Astrocyte (in vitro differentiated cells and primary cell): ENCODE measurements around the gene HIBADH. TPM values are rescaled to one million over a fixed set of nuclear protein-coding genes. Genes with fewer than 3 reads are reported as not detected.

Source experiments
- DNase-seq: peaks from one replicate; pipeline ENCODE4 v3.0.0-alpha.2; 2010; ENCODE audit warnings: low read depth
- FAIRE-seq: peaks from 2 replicates; lab custom pipeline; 2011; peaks lifted over from hg19 to GRCh38; lab: Jason Lieb, UNC
- H2AFZ ChIP-seq: 2 replicates; pipeline ENCODE4 v1.6.0; 2012; ENCODE audit warnings: low read depth, low read length, inconsistent platforms
- H3K27ac ChIP-seq: 2 replicates; pipeline ENCODE4 v1.5.1; 2011; ENCODE audit warnings: low read depth, low read length, inconsistent platforms
- H3K27me3 ChIP-seq: 2 replicates; pipeline ENCODE4 v1.6.0; 2011; ENCODE audit warnings: low read length, inconsistent platforms; ENCODE audit not compliant: insufficient read depth
- H3K36me3 ChIP-seq: 2 replicates; pipeline ENCODE4 v1.5.1; 2011; ENCODE audit warnings: low read length, inconsistent platforms; ENCODE audit not compliant: insufficient read depth
- H3K4me1 ChIP-seq: 2 replicates; pipeline ENCODE4 v1.5.1; 2011; ENCODE audit warnings: low read length, inconsistent platforms; ENCODE audit not compliant: insufficient read depth
- H3K4me2 ChIP-seq: 2 replicates; pipeline ENCODE4 v1.6.0; 2012; ENCODE audit warnings: low read length, inconsistent platforms
- H3K4me3 ChIP-seq: 2 replicates; pipeline ENCODE4 v1.5.1; 2011; ENCODE audit warnings: low read depth, mild to moderate bottlenecking, low read length, inconsistent platforms; ENCODE audit not compliant: insufficient read depth
- H3K79me2 ChIP-seq: 2 replicates; pipeline ENCODE4 v1.6.0; 2012; ENCODE audit warnings: mild to moderate bottlenecking, low read length, inconsistent platforms; ENCODE audit not compliant: insufficient read depth
- H3K9ac ChIP-seq: 2 replicates; pipeline ENCODE4 v1.6.0; 2012; ENCODE audit warnings: mild to moderate bottlenecking, low read length, inconsistent platforms
- H3K9me3 ChIP-seq: 2 replicates; pipeline ENCODE4 v1.5.1; 2012; ENCODE audit warnings: low read depth, mild to moderate bottlenecking, low read length, inconsistent platforms; ENCODE audit not compliant: insufficient read depth
- H4K20me1 ChIP-seq: 2 replicates; pipeline ENCODE4 v1.6.0; 2012; ENCODE audit warnings: low read length, inconsistent platforms; ENCODE audit not compliant: insufficient read depth
- H3K27ac Mint-ChIP-seq: one replicate; pipeline ENCODE4 v1.8.0; 2021; ENCODE audit warnings: mild to moderate bottlenecking, mixed read lengths; ENCODE audit not compliant: unreplicated experiment
- H3K27me3 Mint-ChIP-seq: one replicate; pipeline ENCODE4 v1.8.0; 2021; ENCODE audit warnings: low read depth, mixed read lengths; ENCODE audit not compliant: unreplicated experiment
- H3K36me3 Mint-ChIP-seq: one replicate; pipeline ENCODE4 v1.8.0; 2021; ENCODE audit warnings: low read depth, mixed read lengths; ENCODE audit not compliant: unreplicated experiment
- H3K4me1 Mint-ChIP-seq: one replicate; pipeline ENCODE4 v1.8.0; 2021; ENCODE audit warnings: low read depth, mixed read lengths; ENCODE audit not compliant: unreplicated experiment
- H3K4me3 Mint-ChIP-seq: one replicate; pipeline ENCODE4 v1.8.0; 2021; ENCODE audit warnings: mild to moderate bottlenecking, moderate library complexity, mixed read lengths; ENCODE audit not compliant: unreplicated experiment
- H3K9me3 Mint-ChIP-seq: one replicate; pipeline ENCODE4 v1.8.0; 2021; ENCODE audit warnings: mild to moderate bottlenecking, mixed read lengths; ENCODE audit not compliant: unreplicated experiment
- EZH2 ChIP-seq: IDR thresholded peaks from 2 replicates; pipeline ENCODE4 v1.6.1; 2012; ENCODE audit warnings: mild to moderate bottlenecking, low read length, inconsistent platforms; ENCODE audit not compliant: insufficient read depth
- total RNA-seq: library from RNA; stranded (reverse); gene quantifications from 2 replicates; pipeline ENCODE4 v1.2.1, GENCODE V29; 2021
- TF ChIP-seq, protein P1 (sequence below): IDR thresholded peaks from 2 replicates; pipeline ENCODE4 v1.5.1; 2011; ENCODE audit warnings: low read depth, mild to moderate bottlenecking, inconsistent platforms, low read length, moderate library complexity; ENCODE audit not compliant: insufficient read depth

The HIBADH gene
- total RNA-seq, 1 donor from 2014 or later, result 21.9 TPM

DNA sequence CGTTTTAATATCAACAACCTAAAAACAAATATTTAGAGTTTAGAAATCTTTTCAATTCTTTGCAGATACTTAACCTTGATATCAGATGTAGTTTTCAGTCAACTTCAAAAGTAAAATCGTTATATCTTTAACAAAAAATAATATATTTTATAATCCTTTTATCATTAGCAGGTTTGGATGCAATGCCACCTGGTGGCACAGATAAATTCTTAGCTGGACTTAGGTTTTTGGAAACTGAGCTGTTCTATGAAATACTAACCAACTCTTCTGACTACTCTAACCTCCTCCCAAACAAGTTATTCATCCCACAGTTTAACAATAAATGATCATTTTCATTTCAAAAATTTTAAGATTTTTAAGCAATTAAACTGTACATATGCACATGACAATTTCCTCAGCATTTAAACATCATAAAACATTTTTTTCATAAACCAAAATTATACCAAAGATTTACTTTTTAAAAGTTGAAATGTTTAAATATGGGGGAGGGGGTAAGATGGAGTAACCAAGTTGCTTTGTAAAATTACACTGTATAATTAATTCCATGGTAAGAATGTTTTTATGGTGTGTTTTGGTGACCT lies 56.9 kb downstream of the HIBADH start:
- TF ChIP-seq, protein P1, sequence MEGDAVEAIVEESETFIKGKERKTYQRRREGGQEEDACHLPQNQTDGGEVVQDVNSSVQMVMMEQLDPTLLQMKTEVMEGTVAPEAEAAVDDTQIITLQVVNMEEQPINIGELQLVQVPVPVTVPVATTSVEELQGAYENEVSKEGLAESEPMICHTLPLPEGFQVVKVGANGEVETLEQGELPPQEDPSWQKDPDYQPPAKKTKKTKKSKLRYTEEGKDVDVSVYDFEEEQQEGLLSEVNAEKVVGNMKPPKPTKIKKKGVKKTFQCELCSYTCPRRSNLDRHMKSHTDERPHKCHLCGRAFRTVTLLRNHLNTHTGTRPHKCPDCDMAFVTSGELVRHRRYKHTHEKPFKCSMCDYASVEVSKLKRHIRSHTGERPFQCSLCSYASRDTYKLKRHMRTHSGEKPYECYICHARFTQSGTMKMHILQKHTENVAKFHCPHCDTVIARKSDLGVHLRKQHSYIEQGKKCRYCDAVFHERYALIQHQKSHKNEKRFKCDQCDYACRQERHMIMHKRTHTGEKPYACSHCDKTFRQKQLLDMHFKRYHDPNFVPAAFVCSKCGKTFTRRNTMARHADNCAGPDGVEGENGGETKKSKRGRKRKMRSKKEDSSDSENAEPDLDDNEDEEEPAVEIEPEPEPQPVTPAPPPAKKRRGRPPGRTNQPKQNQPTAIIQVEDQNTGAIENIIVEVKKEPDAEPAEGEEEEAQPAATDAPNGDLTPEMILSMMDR, result peak; percentile 57
- TF ChIP-seq EZH2, result no peak
- H3K4me1 ChIP-seq, result peaks cover 21% of the 10 kb centered on the region

DNA sequence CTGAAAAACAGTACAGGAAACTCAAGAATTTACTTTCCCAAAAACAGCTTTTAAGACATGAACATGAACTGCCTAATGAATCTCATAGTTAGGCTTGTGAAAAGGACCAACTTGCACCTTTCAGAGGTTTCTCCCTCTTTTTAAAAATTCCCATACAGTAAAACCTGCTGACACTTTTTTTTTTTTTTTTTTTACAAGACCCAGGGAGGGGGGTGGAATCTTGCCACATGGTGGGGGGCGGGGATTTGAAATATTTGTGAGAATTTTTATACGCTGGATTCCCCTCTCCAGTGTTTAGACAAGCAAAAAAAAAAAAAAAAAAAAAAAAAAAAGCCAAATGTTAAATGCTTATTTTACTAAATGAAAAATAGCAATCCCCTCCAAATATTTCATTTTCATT lies 57.4 kb downstream of the HIBADH start:
- peaks cover 40% of the 10 kb centered on the region for H3K4me1 Mint-ChIP-seq
- no peak for DNase-seq
- TF ChIP-seq, protein P1, result no peak
- TF ChIP-seq EZH2, result no peak
- no peak overlapping the region for H2AFZ ChIP-seq
- H3K4me3 Mint-ChIP-seq, result no peak overlapping the region
- H3K9me3 Mint-ChIP-seq, result no peaks in the 10 kb centered on the region
- H4K20me1 ChIP-seq, result no peaks in the 10 kb centered on the region
- no peaks in the 10 kb centered on the region for H3K36me3 Mint-ChIP-seq
- peak overlapping the region; percentile 63 for H3K27ac ChIP-seq
- peak overlapping the region; percentile 35 for H3K9ac ChIP-seq
- H3K27me3 ChIP-seq, result no peaks in the 10 kb centered on the region
- no peaks in the 10 kb centered on the region for H3K9me3 ChIP-seq
- H3K4me1 ChIP-seq, result peaks cover 21% of the 10 kb centered on the region
- no peaks in the 10 kb centered on the region for H3K27me3 Mint-ChIP-seq
- H3K79me2 ChIP-seq, result no peaks in the 10 kb centered on the region
- no peak overlapping the region for H3K4me3 ChIP-seq
- peak overlapping the region; percentile 76 for H3K4me2 ChIP-seq
- H3K36me3 ChIP-seq, result no peaks in the 10 kb centered on the region
- no peak for FAIRE-seq
- no peak overlapping the region for H3K27ac Mint-ChIP-seq

More for the DNA sequence above, 56.9 kb downstream of the HIBADH start:
- H3K4me3 ChIP-seq, result peak overlapping the region; percentile 18
- Mint-ChIP-seq H3K36me3 (no peaks in the 10 kb centered on the region), H3K27ac (peak overlapping the region; percentile 83), H3K4me1 (peaks cover 40% of the 10 kb centered on the region), H3K9me3 (no peaks in the 10 kb centered on the region), H3K27me3 (no peaks in the 10 kb centered on the region), H3K4me3 (peak overlapping the region; percentile 11)
- DNase-seq (peak; percentile 15), FAIRE-seq (no peak)
- no peaks in the 10 kb centered on the region for H3K79me2 ChIP-seq
- H3K4me2 ChIP-seq, result peak overlapping the region; percentile 76
- H3K27ac ChIP-seq, result peak overlapping the region; percentile 63
- H3K9ac ChIP-seq, result peak overlapping the region; percentile 35
- no peaks in the 10 kb centered on the region for H3K9me3 ChIP-seq
- H3K27me3 ChIP-seq, result no peaks in the 10 kb centered on the region
- H2AFZ ChIP-seq, result no peak overlapping the region
- no peaks in the 10 kb centered on the region for H4K20me1 ChIP-seq
- H3K36me3 ChIP-seq, result no peaks in the 10 kb centered on the region

DNA sequence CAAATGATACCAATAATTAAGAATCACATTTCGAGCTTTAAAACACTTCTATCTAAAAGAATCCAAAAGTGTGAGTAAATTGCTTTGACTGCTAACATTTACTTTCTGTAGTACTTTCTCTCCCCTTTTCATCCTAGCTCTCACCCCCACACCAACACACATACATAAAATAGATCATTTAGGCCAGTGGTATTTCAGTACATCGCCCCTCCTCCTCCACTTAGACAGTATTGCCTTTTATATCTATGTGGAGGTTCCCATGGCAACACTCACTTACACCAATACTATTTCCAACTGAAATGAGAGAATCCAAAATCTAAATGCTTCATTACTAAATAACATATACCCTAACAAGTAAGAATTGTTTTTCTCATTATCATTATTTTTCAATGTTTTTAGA lies 58.9 kb downstream of the HIBADH start:
- no peaks in the 10 kb centered on the region for H3K27me3 Mint-ChIP-seq
- Histone ChIP-seq H3K4me2 (no peak overlapping the region), H3K4me1 (peaks cover 19% of the 10 kb centered on the region), H3K9me3 (no peaks in the 10 kb centered on the region), H2AFZ (no peak overlapping the region), H3K9ac (no peak overlapping the region), H3K27me3 (no peaks in the 10 kb centered on the region), H3K27ac (no peak overlapping the region), H3K4me3 (no peak overlapping the region), H4K20me1 (no peaks in the 10 kb centered on the region), H3K36me3 (no peaks in the 10 kb centered on the region), H3K79me2 (no peaks in the 10 kb centered on the region)
- FAIRE-seq, result no peak
- H3K36me3 Mint-ChIP-seq, result no peaks in the 10 kb centered on the region
- no peak overlapping the region for H3K4me3 Mint-ChIP-seq
- peak overlapping the region; percentile 15 for H3K27ac Mint-ChIP-seq
- no peaks in the 10 kb centered on the region for H3K9me3 Mint-ChIP-seq
- peaks cover 34% of the 10 kb centered on the region for H3K4me1 Mint-ChIP-seq
- TF ChIP-seq, protein P1, result no peak
- TF ChIP-seq EZH2, result no peak
- DNase-seq, result no peak
